Loucy (cell line): ENCODE data around the gene LHFPL2.

Source experiments
- H2AFZ ChIP-seq: fragments of 200-600 bp; sonication (generic); 2 replicates; pipeline ENCODE4 v1.6.0; 2016; ENCODE audit warnings: antibody characterized with exemption, mild to moderate bottlenecking, low read length, moderate library complexity
- H3F3A ChIP-seq: fragments of 200-600 bp; 2 replicates; pipeline ENCODE4 v1.6.0; 2016; ENCODE audit warnings: antibody characterized with exemption, low read depth, mild to moderate bottlenecking
- H3K27me3 ChIP-seq: fragments of 200-600 bp; sonication (generic); 2 replicates; pipeline ENCODE4 v1.6.1; 2014; ENCODE audit warnings: low read length, mild to moderate bottlenecking; ENCODE audit not compliant: insufficient read depth, poor library complexity, severe bottlenecking
- H3K36me3 ChIP-seq: fragments of 200-600 bp; sonication (generic); 2 replicates; pipeline ENCODE4 v1.6.1; 2016; ENCODE audit warnings: low read length; ENCODE audit not compliant: insufficient read depth
- H3K4me1 ChIP-seq: fragments of 200-600 bp; sonication (generic); 2 replicates; pipeline ENCODE4 v1.5.1; 2014; ENCODE audit warnings: low read length, mild to moderate bottlenecking; ENCODE audit not compliant: insufficient read depth, poor library complexity, severe bottlenecking
- H3K4me2 ChIP-seq: fragments of 200-600 bp; sonication (generic); 2 replicates; pipeline ENCODE4 v1.6.0; 2014; ENCODE audit warnings: antibody characterized with exemption, low read length, low read depth, mild to moderate bottlenecking; ENCODE audit not compliant: poor library complexity, severe bottlenecking
- H3K4me3 ChIP-seq: fragments of 200-600 bp; sonication (generic); 2 replicates; pipeline ENCODE4 v1.5.1; 2014; ENCODE audit warnings: low read length, mild to moderate bottlenecking, mixed read lengths; ENCODE audit not compliant: poor library complexity, severe bottlenecking
- H3K79me2 ChIP-seq: fragments of 200-600 bp; sonication (generic); 2 replicates; pipeline ENCODE4 v1.6.1; 2014; ENCODE audit warnings: low read length; ENCODE audit not compliant: insufficient read depth
- H3K9ac ChIP-seq: fragments of 200-600 bp; sonication (generic); 2 replicates; pipeline ENCODE4 v1.6.0; 2014; ENCODE audit warnings: mild to moderate bottlenecking, low read depth, low read length, moderate library complexity; ENCODE audit not compliant: poor library complexity, severe bottlenecking
- H3K9me2 ChIP-seq: fragments of 200-600 bp; sonication (generic); replicated peaks from 2 replicates; pipeline ENCODE4 v1.6.1; 2016; ENCODE audit warnings: low read depth, low read length, mixed read lengths
- H3K9me3 ChIP-seq: fragments of 200-600 bp; sonication (generic); 2 replicates; pipeline ENCODE4 v1.6.1; 2014; ENCODE audit warnings: mild to moderate bottlenecking, antibody characterized with exemption, low read length, low read depth; ENCODE audit not compliant: insufficient read depth
- H4K20me1 ChIP-seq: fragments of 200-600 bp; sonication (generic); 2 replicates; pipeline ENCODE4 v1.6.0; 2014; ENCODE audit warnings: antibody characterized with exemption, low read length, mild to moderate bottlenecking; ENCODE audit not compliant: insufficient read depth, poor library complexity, severe bottlenecking
- EZH2phosphoT487 ChIP-seq: fragments of 200-600 bp; IDR thresholded peaks from 2 replicates; pipeline ENCODE4 v1.6.1; 2018; ENCODE audit warnings: antibody characterized with exemption, mild to moderate bottlenecking, moderate library complexity, borderline replicate concordance
- TF ChIP-seq, protein P1 (sequence below): fragments of 200-600 bp; sonication (generic); conservative IDR thresholded peaks from 2 replicates; pipeline ENCODE4 v1.5.1; 2014; ENCODE audit warnings: mild to moderate bottlenecking, antibody characterized with exemption, low read length

Gene LHFPL2

DNA sequence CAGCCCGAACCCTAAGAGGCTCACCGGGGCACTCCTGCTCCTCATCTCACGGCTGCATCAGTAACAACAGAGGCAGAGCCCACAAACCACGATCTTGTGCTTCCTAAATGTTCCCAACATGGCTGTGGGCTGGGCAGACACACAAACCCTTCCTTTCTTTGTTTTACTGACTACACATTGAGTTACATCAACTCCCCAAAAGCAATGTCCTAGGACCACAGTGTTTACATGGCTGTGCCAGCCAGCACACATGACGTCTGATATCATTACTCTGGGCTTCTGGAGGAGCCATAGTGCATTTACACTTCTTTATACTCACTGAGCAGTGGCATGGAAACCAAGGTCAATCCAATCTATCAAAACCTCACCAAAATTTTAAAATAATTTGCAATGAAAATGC is 101.4 kb downstream of the LHFPL2 start:
- Histone ChIP-seq H3K9me2 (no peaks in the 10 kb centered on the region), H4K20me1 (no peaks in the 10 kb centered on the region), H3K9me3 (no peaks in the 10 kb centered on the region), H2AFZ (no peak overlapping the region), H3K4me3 (no peak overlapping the region), H3F3A (no peaks in the 10 kb centered on the region), H3K79me2 (no peaks in the 10 kb centered on the region), H3K36me3 (no peaks in the 10 kb centered on the region), H3K27me3 (no peaks in the 10 kb centered on the region), H3K9ac (no peak overlapping the region), H3K4me1 (peaks cover 17% of the 10 kb centered on the region), H3K4me2 (no peak overlapping the region)
- TF ChIP-seq, protein P1, sequence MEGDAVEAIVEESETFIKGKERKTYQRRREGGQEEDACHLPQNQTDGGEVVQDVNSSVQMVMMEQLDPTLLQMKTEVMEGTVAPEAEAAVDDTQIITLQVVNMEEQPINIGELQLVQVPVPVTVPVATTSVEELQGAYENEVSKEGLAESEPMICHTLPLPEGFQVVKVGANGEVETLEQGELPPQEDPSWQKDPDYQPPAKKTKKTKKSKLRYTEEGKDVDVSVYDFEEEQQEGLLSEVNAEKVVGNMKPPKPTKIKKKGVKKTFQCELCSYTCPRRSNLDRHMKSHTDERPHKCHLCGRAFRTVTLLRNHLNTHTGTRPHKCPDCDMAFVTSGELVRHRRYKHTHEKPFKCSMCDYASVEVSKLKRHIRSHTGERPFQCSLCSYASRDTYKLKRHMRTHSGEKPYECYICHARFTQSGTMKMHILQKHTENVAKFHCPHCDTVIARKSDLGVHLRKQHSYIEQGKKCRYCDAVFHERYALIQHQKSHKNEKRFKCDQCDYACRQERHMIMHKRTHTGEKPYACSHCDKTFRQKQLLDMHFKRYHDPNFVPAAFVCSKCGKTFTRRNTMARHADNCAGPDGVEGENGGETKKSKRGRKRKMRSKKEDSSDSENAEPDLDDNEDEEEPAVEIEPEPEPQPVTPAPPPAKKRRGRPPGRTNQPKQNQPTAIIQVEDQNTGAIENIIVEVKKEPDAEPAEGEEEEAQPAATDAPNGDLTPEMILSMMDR, result no peak
- TF ChIP-seq EZH2phosphoT487, result no peak

DNA sequence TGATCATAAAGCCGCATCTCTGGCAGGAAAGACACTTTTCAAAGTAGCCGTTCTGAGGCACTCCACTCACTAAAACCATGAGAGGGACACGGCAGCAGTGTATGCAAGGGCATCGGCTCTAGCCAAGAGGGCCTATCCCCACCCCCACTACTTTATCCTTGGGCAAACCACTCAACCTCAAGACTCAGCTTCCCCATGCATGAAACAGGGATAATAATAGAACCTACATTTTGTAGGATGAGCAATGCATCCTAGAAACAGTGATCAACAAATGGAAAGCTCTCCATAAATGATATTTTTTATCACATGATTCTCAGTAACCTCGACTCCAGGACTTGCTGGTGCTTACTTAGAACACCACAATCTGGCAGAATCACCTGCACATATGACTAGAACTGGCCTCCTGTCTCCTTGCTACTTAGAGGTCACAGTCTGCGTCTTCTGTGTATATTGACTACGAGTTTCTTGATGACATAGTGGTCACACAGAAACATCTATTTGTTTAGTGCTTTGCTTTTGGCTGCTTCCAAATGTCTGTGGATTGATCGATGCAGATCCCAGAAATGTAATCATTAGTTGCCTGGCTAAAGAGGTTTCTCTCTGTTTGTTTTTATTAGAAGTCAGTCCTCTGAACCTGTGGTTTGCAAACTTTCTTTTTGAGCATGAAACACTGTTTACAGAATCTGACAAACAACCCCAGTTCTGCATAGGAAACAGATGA is 102.1 kb downstream of the LHFPL2 start:
- TF ChIP-seq, protein P1, result no peak
- TF ChIP-seq EZH2phosphoT487, result no peak
- Histone ChIP-seq H3K4me1 (peaks cover 24% of the 10 kb centered on the region), H3K9ac (no peak overlapping the region), H3K36me3 (no peaks in the 10 kb centered on the region), H3K79me2 (no peaks in the 10 kb centered on the region), H3K9me3 (no peaks in the 10 kb centered on the region), H3K4me3 (no peak overlapping the region), H3K4me2 (no peak overlapping the region), H4K20me1 (no peaks in the 10 kb centered on the region), H3F3A (no peaks in the 10 kb centered on the region), H3K9me2 (no peaks in the 10 kb centered on the region), H2AFZ (no peak overlapping the region), H3K27me3 (no peaks in the 10 kb centered on the region)

GRCh38 chr5:78545406-78545805 is 103.2 kb downstream of the LHFPL2 start:
- H3K4me2 ChIP-seq, result no peak overlapping the region
- H3K79me2 ChIP-seq, result no peaks in the 10 kb centered on the region
- H3K4me1 ChIP-seq, result peaks cover 32% of the 10 kb centered on the region

More at GRCh38 chr5:78545406-78545805, 103.2 kb downstream of the LHFPL2 start:
- no peak overlapping the region for H3K4me3 ChIP-seq
- no peaks in the 10 kb centered on the region for H3K9me2 ChIP-seq
- H3K27me3 ChIP-seq, result no peaks in the 10 kb centered on the region
- no peaks in the 10 kb centered on the region for H3K9me3 ChIP-seq
- no peaks in the 10 kb centered on the region for H4K20me1 ChIP-seq
- H3K36me3 ChIP-seq, result no peaks in the 10 kb centered on the region
- H3K9ac ChIP-seq, result no peak overlapping the region
- H2AFZ ChIP-seq, result no peak overlapping the region
- TF ChIP-seq, protein P1, result no peak
- TF ChIP-seq EZH2phosphoT487, result no peak
- H3F3A ChIP-seq, result no peaks in the 10 kb centered on the region
